GM12891 (cell line): ENCODE measurements around the gene PTPRN2.

ENCODE experiments used
- POLR2A ChIP-seq: IDR thresholded peaks from 2 replicates; pipeline ENCODE4 v1.6.1; 2011; ENCODE audit warnings: low read depth, low read length, control low read depth
- POLR2AphosphoS5 ChIP-seq: IDR thresholded peaks from 2 replicates; pipeline ENCODE4 v1.6.1; 2011; ENCODE audit warnings: low read depth, low read length, control low read depth
- TAF1 ChIP-seq: IDR thresholded peaks from 2 replicates; pipeline ENCODE4 v1.6.1; 2011; ENCODE audit warnings: low read depth, low read length, control low read depth

DNA sequence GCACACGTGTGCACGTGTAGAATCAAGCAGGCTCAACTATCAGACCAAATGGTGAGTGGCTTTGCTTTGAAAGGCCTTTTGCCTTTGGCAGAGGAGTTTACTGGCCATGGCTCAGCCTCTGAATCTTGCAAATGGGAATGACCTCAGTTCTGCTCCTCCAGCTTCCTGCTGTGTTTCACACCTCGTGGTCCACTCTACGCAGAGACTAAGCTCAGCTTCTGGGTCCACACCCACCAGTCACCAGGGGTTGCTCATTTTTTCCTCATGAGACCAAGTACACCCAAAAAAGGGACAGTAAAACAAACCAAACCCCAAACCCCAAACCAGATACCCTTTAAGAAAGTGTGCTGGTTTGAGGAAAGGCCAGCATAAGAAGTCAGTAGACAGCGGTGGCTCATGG, 1014.4 kb downstream of the PTPRN2 start:
- no peak for TF ChIP-seq POLR2AphosphoS5
- TF ChIP-seq TAF1: no peak
- no peak for TF ChIP-seq POLR2A
